HL-60 (cell line): ENCODE measurements around the gene TMA16.

ENCODE experiments used
- DNase-seq, 2 experiments: peaks; one replicate each; pipeline ENCODE4 v3.0.0-alpha.2; 2010 to 2020; ENCODE audit warnings: low read depth in 1 of 2, low spot score in 1 of 2
- H3K27ac ChIP-seq: fragments of 250-450 bp; sonication (Bioruptor Pico); replicated peaks from 2 replicates; pipeline ENCODE4 v1.5.1; 2020; ENCODE audit warnings: mild to moderate bottlenecking, moderate library complexity
- H3K27me3 ChIP-seq: fragments of 250-450 bp; sonication (Bioruptor Pico); 2 replicates; pipeline ENCODE4 v1.5.1; 2021; ENCODE audit warnings: mild to moderate bottlenecking, moderate library complexity; ENCODE audit not compliant: insufficient read depth, poor library complexity, severe bottlenecking
- H3K4me3 ChIP-seq: replicated peaks from 2 replicates; pipeline ENCODE4 v1.5.1; 2011; ENCODE audit warnings: mild to moderate bottlenecking, control low read depth, low read length; ENCODE audit not compliant: insufficient read depth
- GABPA ChIP-seq: IDR thresholded peaks from 2 replicates; pipeline ENCODE4 v1.6.1; 2012; ENCODE audit warnings: low read depth
- POLR2AphosphoS5 ChIP-seq: IDR thresholded peaks from 2 replicates; pipeline ENCODE4 v1.6.1; 2012; ENCODE audit warnings: low read depth
- SPI1 ChIP-seq: IDR thresholded peaks from 2 replicates; pipeline ENCODE4 v1.6.1; 2012; ENCODE audit warnings: low read depth, mild to moderate bottlenecking, borderline replicate concordance
- TF ChIP-seq, protein P1 (sequence below): IDR thresholded peaks from one replicate; pipeline ENCODE4 v1.5.1; 2011; ENCODE audit warnings: low read length, control low read depth, inconsistent platforms; ENCODE audit not compliant: insufficient read depth
- TF ChIP-seq, protein P2 (sequence below): IDR thresholded peaks from 2 replicates; pipeline ENCODE4 v1.6.1; 2012; ENCODE audit warnings: low read depth; ENCODE audit not compliant: insufficient replicate concordance

TMA16 gene

DNA sequence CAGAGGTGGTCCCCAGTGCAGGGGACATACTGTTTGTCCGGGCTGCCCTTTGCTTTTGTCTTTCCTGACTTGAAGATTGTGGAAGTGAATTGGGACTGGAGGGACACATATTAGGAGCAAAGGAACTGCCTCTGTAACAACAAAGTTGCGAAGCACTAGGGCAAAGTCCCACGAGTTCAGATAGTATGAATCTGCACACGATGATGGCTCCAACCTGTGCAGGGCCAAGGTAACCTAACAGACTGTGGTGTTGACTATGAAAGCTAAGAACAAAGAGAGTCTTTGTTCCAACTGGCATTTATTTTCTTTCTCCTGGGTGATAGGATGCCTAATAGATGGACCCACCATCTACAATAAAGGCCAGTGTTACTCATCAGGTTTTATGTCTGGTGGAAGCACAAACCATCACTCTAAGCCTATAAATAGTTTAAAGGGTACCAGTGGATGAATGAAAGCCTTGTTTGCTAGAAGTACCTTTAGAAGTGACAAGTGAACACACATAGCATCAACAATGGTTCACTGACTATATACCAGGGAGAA, 71.8 kb downstream of the TMA16 start:
- no peak for DNase-seq
- Histone ChIP-seq H3K27ac (no peak overlapping the region), H3K4me3 (no peak overlapping the region)

DNA sequence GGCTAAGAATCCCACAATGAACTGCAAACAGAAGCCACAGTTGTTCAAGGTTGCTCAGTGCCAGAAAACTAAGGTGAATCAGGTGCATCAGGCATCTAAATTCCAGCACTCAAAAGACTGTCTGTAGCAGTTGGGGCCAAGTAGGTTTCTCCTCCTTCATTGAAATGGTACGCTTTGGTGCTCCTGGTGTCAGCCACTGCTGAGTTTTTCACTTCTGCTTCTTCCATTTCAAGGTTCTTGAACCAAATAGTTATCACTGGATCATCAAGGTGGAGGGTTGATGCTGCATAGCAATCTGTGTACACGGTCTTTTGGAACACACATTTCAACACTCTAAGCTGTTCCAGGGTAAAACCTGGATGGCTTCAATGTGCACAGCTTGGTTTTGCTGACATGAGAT, 74.4 kb downstream of the TMA16 start:
- Histone ChIP-seq H3K27ac (no peak overlapping the region), H3K27me3 (no peaks in the 10 kb centered on the region), H3K4me3 (no peak overlapping the region)
- TF ChIP-seq, protein P1, sequence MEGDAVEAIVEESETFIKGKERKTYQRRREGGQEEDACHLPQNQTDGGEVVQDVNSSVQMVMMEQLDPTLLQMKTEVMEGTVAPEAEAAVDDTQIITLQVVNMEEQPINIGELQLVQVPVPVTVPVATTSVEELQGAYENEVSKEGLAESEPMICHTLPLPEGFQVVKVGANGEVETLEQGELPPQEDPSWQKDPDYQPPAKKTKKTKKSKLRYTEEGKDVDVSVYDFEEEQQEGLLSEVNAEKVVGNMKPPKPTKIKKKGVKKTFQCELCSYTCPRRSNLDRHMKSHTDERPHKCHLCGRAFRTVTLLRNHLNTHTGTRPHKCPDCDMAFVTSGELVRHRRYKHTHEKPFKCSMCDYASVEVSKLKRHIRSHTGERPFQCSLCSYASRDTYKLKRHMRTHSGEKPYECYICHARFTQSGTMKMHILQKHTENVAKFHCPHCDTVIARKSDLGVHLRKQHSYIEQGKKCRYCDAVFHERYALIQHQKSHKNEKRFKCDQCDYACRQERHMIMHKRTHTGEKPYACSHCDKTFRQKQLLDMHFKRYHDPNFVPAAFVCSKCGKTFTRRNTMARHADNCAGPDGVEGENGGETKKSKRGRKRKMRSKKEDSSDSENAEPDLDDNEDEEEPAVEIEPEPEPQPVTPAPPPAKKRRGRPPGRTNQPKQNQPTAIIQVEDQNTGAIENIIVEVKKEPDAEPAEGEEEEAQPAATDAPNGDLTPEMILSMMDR, result no peak
- TF ChIP-seq, protein P2, sequence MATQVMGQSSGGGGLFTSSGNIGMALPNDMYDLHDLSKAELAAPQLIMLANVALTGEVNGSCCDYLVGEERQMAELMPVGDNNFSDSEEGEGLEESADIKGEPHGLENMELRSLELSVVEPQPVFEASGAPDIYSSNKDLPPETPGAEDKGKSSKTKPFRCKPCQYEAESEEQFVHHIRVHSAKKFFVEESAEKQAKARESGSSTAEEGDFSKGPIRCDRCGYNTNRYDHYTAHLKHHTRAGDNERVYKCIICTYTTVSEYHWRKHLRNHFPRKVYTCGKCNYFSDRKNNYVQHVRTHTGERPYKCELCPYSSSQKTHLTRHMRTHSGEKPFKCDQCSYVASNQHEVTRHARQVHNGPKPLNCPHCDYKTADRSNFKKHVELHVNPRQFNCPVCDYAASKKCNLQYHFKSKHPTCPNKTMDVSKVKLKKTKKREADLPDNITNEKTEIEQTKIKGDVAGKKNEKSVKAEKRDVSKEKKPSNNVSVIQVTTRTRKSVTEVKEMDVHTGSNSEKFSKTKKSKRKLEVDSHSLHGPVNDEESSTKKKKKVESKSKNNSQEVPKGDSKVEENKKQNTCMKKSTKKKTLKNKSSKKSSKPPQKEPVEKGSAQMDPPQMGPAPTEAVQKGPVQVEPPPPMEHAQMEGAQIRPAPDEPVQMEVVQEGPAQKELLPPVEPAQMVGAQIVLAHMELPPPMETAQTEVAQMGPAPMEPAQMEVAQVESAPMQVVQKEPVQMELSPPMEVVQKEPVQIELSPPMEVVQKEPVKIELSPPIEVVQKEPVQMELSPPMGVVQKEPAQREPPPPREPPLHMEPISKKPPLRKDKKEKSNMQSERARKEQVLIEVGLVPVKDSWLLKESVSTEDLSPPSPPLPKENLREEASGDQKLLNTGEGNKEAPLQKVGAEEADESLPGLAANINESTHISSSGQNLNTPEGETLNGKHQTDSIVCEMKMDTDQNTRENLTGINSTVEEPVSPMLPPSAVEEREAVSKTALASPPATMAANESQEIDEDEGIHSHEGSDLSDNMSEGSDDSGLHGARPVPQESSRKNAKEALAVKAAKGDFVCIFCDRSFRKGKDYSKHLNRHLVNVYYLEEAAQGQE, result no peak
- TF ChIP-seq SPI1 (no peak), GABPA (no peak), POLR2AphosphoS5 (no peak)
- DNase-seq, result no peak

More for the DNA sequence above, 71.8 kb downstream of the TMA16 start:
- H3K27me3 ChIP-seq, result no peaks in the 10 kb centered on the region
- no peak for TF ChIP-seq SPI1
